ENCODE measurements around the gene SELENOP. TPM values are rescaled to one million over a fixed set of nuclear protein-coding genes. Genes with fewer than 3 reads are reported as not detected.

SELENOP gene
- total RNA-seq (142 TPM), polyA plus RNA-seq (ENCODE audit: insufficient read depth in 1 of 8, insufficient read length in 8 of 8, low replicate concordance in 1 of 8) (100 to 1,000 TPM in 7 of 8 donors, 10 to 100 TPM in 1; 99.1 to 268 (median 122) TPM)
- long read RNA-seq, donor 1, transcript SELENOP-214 (5 exons, 2,243 nt) = major isoform, 37 of 47 reads
- long read RNA-seq, donor 1, partial matches to known transcripts = 5 of 47 reads
- long read RNA-seq, donor 1, other reads (novel, unspliced or antisense) = 0 of 47 reads
- long read RNA-seq, donor 2, transcript SELENOP-214 (5 exons, 2,243 nt) = major isoform, 14 of 16 reads
- long read RNA-seq, donor 2, partial matches to known transcripts = 0 of 16 reads
- long read RNA-seq, donor 2, other reads (novel, unspliced or antisense) = 0 of 16 reads
- long read RNA-seq, donor 3, transcript SELENOP-214 (5 exons, 2,243 nt) = major isoform, 86 of 97 reads
- long read RNA-seq, donor 3, partial matches to known transcripts = 0 of 97 reads
- long read RNA-seq, donor 3, other reads (novel, unspliced or antisense) = 5 of 97 reads
- long read RNA-seq, donor 4, transcript SELENOP-214 (5 exons, 2,243 nt) = major isoform, 61 of 69 reads
- long read RNA-seq, donor 4, transcript SELENOP-202 (3 exons, 799 nt) = minor isoform, 5 of 69 reads
- long read RNA-seq, donor 4, partial matches to known transcripts = 0 of 69 reads
- long read RNA-seq, donor 4, other reads (novel, unspliced or antisense) = 0 of 69 reads
- long read RNA-seq, donor 5, transcript SELENOP-202 (3 exons, 799 nt) = minor isoform, 16 of 135 reads
- long read RNA-seq, donor 5, transcript SELENOP-214 (5 exons, 2,243 nt) = major isoform, 107 of 135 reads
- long read RNA-seq, donor 5, partial matches to known transcripts = 8 of 135 reads
- long read RNA-seq, donor 5, other reads (novel, unspliced or antisense) = 0 of 135 reads
- long read RNA-seq, donor 6, transcript SELENOP-214 (5 exons, 2,243 nt) = major isoform, 79 of 90 reads
- long read RNA-seq, donor 6, partial matches to known transcripts = 6 of 90 reads
- long read RNA-seq, donor 6, other reads (novel, unspliced or antisense) = 0 of 90 reads
- long read RNA-seq, donor 7, transcript SELENOP-214 (5 exons, 2,243 nt) = major isoform, 56 of 181 reads
- long read RNA-seq, donor 7, transcript SELENOP-202 (3 exons, 799 nt) = minor isoform, 8 of 181 reads
- long read RNA-seq, donor 7, partial matches to known transcripts = 114 of 181 reads
- long read RNA-seq, donor 7, other reads (novel, unspliced or antisense) = 0 of 181 reads
- long read RNA-seq, donor 8, transcript SELENOP-202 (3 exons, 799 nt) = minor isoform, 5 of 66 reads
- long read RNA-seq, donor 8, transcript SELENOP-214 (5 exons, 2,243 nt) = major isoform, 55 of 66 reads
- long read RNA-seq, donor 8, partial matches to known transcripts = 5 of 66 reads
- long read RNA-seq, donor 8, other reads (novel, unspliced or antisense) = 0 of 66 reads
- long read RNA-seq, donor 9, transcript SELENOP-214 (5 exons, 2,243 nt) = major isoform, 44 of 51 reads
- long read RNA-seq, donor 9, partial matches to known transcripts = 0 of 51 reads
- long read RNA-seq, donor 9, other reads (novel, unspliced or antisense) = 0 of 51 reads
- long read RNA-seq, donor 10, transcript SELENOP-214 (5 exons, 2,243 nt) = major isoform, 77 of 92 reads
- long read RNA-seq, donor 10, partial matches to known transcripts = 8 of 92 reads
- long read RNA-seq, donor 10, other reads (novel, unspliced or antisense) = 0 of 92 reads
- long read RNA-seq, donor 11, transcript SELENOP-202 (3 exons, 799 nt) = minor isoform, 5 of 87 reads
- long read RNA-seq, donor 11, transcript SELENOP-214 (5 exons, 2,243 nt) = major isoform, 77 of 87 reads
- long read RNA-seq, donor 11, partial matches to known transcripts = 0 of 87 reads
- long read RNA-seq, donor 11, other reads (novel, unspliced or antisense) = 0 of 87 reads

GRCh38 chr5:42811591-42812446 lies at the start of gene SELENOP:
SELENOP (minus strand) TSS chr5:42811892; CDS start chr5:42808353, 3,539 bp downstream.
- no peaks in the 10 kb centered on the region for H3K36me3 ChIP-seq (ENCODE audit: control insufficient read depth, insufficient read depth, low read length)
- WGBS (ENCODE audit: insufficient coverage) = 25% methylated on average over 3 of the region's 8 CpGs
- H3K4me1 ChIP-seq (ENCODE audit: control insufficient read depth, insufficient read depth, low read length) = no peaks in the 10 kb centered on the region
- peak within 1 kb of the TSS; percentile 75 for H3K27ac ChIP-seq (ENCODE audit: low read length)
- DNase-seq = peak; percentile 97
- no peaks in the 10 kb centered on the region for H3K27me3 ChIP-seq (ENCODE audit: control insufficient read depth, insufficient read depth, low read length)
- H3K4me3 ChIP-seq (ENCODE audit: low read length) = peak within 1 kb of the TSS; percentile 44
- no peaks in the 10 kb centered on the region for H3K9me3 ChIP-seq (replicated peaks; ENCODE audit: control insufficient read depth, low read depth, low read length)

- 37% methylated on average over 6 of the region's 7 CpGs for WGBS (ENCODE audit: insufficient coverage)
- Histone ChIP-seq H3K36me3 (ENCODE audit: control insufficient read depth, insufficient read depth, low read length) (no peaks in the 10 kb centered on the region), H3K4me3 (ENCODE audit: low read length) (no peak overlapping the region), H3K4me1 (ENCODE audit: control insufficient read depth, insufficient read depth, low read length) (no peaks in the 10 kb centered on the region), H3K27ac (ENCODE audit: low read length) (peak overlapping the region; percentile 7), H3K9me3 (replicated peaks; ENCODE audit: control insufficient read depth, low read depth, low read length) (peaks cover 2% of the 10 kb centered on the region), H3K27me3 (ENCODE audit: control insufficient read depth, insufficient read depth, low read length) (no peaks in the 10 kb centered on the region)
- DNase-seq = peak; percentile 20
Observed at GRCh38 chr5:42858687-42859086, 47.0 kb upstream of the SELENOP start.

- no peaks in the 10 kb centered on the region for H3K36me3 ChIP-seq (ENCODE audit: control insufficient read depth, insufficient read depth, low read length)
- no peak overlapping the region for H3K4me3 ChIP-seq (ENCODE audit: low read length)
- no CpG with 5 or more reads among the region's 1 CpG for whole genome bisulfite sequencing (ENCODE audit: insufficient coverage)
- no peaks in the 10 kb centered on the region for H3K4me1 ChIP-seq (ENCODE audit: control insufficient read depth, insufficient read depth, low read length)
- H3K27me3 ChIP-seq (ENCODE audit: control insufficient read depth, insufficient read depth, low read length) = no peaks in the 10 kb centered on the region
- DNase-seq = peak; percentile 34
- H3K27ac ChIP-seq (ENCODE audit: low read length) = peak overlapping the region; percentile 42
- peaks cover under 1% of the 10 kb centered on the region for H3K9me3 ChIP-seq (replicated peaks; ENCODE audit: control insufficient read depth, low read depth, low read length)
Observed at GRCh38 chr5:42858031-42858643, 46.4 kb upstream of the SELENOP start.

- H3K9me3 ChIP-seq (replicated peaks; ENCODE audit: control insufficient read depth, low read depth, low read length) = no peaks in the 10 kb centered on the region
- no peak for DNase-seq
- no peak overlapping the region for H3K4me3 ChIP-seq (ENCODE audit: low read length)
- no peaks in the 10 kb centered on the region for H3K27me3 ChIP-seq (ENCODE audit: control insufficient read depth, insufficient read depth, low read length)
- H3K27ac ChIP-seq (ENCODE audit: low read length) = no peak overlapping the region
- no peaks in the 10 kb centered on the region for H3K4me1 ChIP-seq (ENCODE audit: control insufficient read depth, insufficient read depth, low read length)
- H3K36me3 ChIP-seq (ENCODE audit: control insufficient read depth, insufficient read depth, low read length) = no peaks in the 10 kb centered on the region
- WGBS (ENCODE audit: insufficient coverage) = no CpG with 5 or more reads among the region's 2 CpGs
Observed at GRCh38 chr5:42855811-42856210, 44.1 kb upstream of the SELENOP start.

GRCh38 chr5:42855386-42855785 lies 43.7 kb upstream of the SELENOP start:
- no peaks in the 10 kb centered on the region for H3K36me3 ChIP-seq (ENCODE audit: control insufficient read depth, insufficient read depth, low read length)
- H3K4me3 ChIP-seq (ENCODE audit: low read length) = no peak overlapping the region
- DNase-seq = no peak
- no peaks in the 10 kb centered on the region for H3K27me3 ChIP-seq (ENCODE audit: control insufficient read depth, insufficient read depth, low read length)
- no peaks in the 10 kb centered on the region for H3K9me3 ChIP-seq (replicated peaks; ENCODE audit: control insufficient read depth, low read depth, low read length)
- no peaks in the 10 kb centered on the region for H3K4me1 ChIP-seq (ENCODE audit: control insufficient read depth, insufficient read depth, low read length)
- H3K27ac ChIP-seq (ENCODE audit: low read length) = no peak overlapping the region

- DNase-seq = peak; percentile 33
- H3K9me3 ChIP-seq (replicated peaks; ENCODE audit: control insufficient read depth, low read depth, low read length) = no peaks in the 10 kb centered on the region
- no peaks in the 10 kb centered on the region for H3K36me3 ChIP-seq (ENCODE audit: control insufficient read depth, insufficient read depth, low read length)
- no peaks in the 10 kb centered on the region for H3K4me1 ChIP-seq (ENCODE audit: control insufficient read depth, insufficient read depth, low read length)
- no peak overlapping the region for H3K27ac ChIP-seq (ENCODE audit: low read length)
- no peaks in the 10 kb centered on the region for H3K27me3 ChIP-seq (ENCODE audit: control insufficient read depth, insufficient read depth, low read length)
- WGBS (ENCODE audit: insufficient coverage) = no CpG with 5 or more reads among the region's 1 CpG
- no peak overlapping the region for H3K4me3 ChIP-seq (ENCODE audit: low read length)
Observed at GRCh38 chr5:42854795-42855194, 43.1 kb upstream of the SELENOP start.

GRCh38 chr5:42852826-42853225 lies 41.1 kb upstream of the SELENOP start:
- no peak for DNase-seq
- H3K27ac ChIP-seq (ENCODE audit: low read length) = no peak overlapping the region
- no CpG with 5 or more reads among the region's 1 CpG for WGBS (ENCODE audit: insufficient coverage)
- H3K36me3 ChIP-seq (ENCODE audit: control insufficient read depth, insufficient read depth, low read length) = no peaks in the 10 kb centered on the region
- no peak overlapping the region for H3K4me3 ChIP-seq (ENCODE audit: low read length)
- H3K27me3 ChIP-seq (ENCODE audit: control insufficient read depth, insufficient read depth, low read length) = no peaks in the 10 kb centered on the region
- no peaks in the 10 kb centered on the region for H3K9me3 ChIP-seq (replicated peaks; ENCODE audit: control insufficient read depth, low read depth, low read length)
- H3K4me1 ChIP-seq (ENCODE audit: control insufficient read depth, insufficient read depth, low read length) = no peaks in the 10 kb centered on the region

GRCh38 chr5:42851481-42851880 lies 39.8 kb upstream of the SELENOP start:
- Histone ChIP-seq H3K4me1 (ENCODE audit: control insufficient read depth, insufficient read depth, low read length) (no peaks in the 10 kb centered on the region), H3K36me3 (ENCODE audit: control insufficient read depth, insufficient read depth, low read length) (no peaks in the 10 kb centered on the region), H3K27ac (ENCODE audit: low read length) (no peak overlapping the region), H3K9me3 (replicated peaks; ENCODE audit: control insufficient read depth, low read depth, low read length) (no peaks in the 10 kb centered on the region), H3K27me3 (ENCODE audit: control insufficient read depth, insufficient read depth, low read length) (no peaks in the 10 kb centered on the region), H3K4me3 (ENCODE audit: low read length) (no peak overlapping the region)
- no peak for DNase-seq
- WGBS (ENCODE audit: insufficient coverage) = 33% methylated on average over 1 of the region's 6 CpGs
